Measurements from ENCODE around the gene VCP.

The VCP gene

GRCh38 chr9:35014517-35014916 lies 57.9 kb downstream of the VCP start:
- DNase-seq (ENCODE audit: low spot score), result no peak

DNA sequence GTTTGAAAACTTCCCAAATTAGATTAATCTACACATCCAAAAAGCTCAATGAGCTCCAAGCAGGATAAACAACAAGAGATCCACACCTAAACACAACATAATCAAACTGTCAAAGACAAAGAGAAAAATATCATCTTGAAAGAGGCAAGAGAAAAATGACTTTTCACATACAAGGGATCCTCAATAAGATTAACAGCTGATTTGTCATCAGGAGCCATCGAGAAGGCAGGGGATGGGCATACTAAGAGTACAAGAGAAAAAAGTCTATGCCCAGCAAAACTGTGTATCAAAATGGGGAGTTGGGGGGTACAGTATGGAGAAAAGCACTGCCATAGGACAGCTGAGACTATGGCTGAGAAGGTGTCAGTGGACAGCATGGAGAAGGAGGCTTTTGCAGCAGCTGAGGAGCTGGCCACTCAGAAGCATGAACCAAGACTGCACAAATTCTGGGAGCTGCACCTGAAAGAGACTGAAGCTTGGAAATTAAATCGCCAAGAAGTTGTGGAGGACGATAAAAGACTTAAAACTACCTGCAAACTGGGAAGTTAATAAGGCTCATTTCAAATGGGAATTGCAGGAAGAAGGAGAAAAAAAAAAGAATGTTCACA lies 62.0 kb downstream of the VCP start:
- no peak for DNase-seq (ENCODE audit: low spot score)

Measured in HuH-7 (cell line).